RWPE2 (cell line): ENCODE data around the gene NOL4L.
A peak's percentile ranks its signal among the peaks of the same experiment; 100 is the strongest.

Source experiments
- ATAC-seq: fragments of 200-7000 bp; cut with Tn5 transposase; 3 replicates; pipeline ENCODE4 v1.9.1; 2021; ENCODE audit warnings: low read depth
- DNase-seq: peaks from one replicate; pipeline ENCODE4 v3.0.0-alpha.2; 2020; ENCODE audit warnings: low spot score
- H3K27ac ChIP-seq: fragments of 450-650 bp; 2 replicates; pipeline ENCODE4 v1.5.1; 2017; ENCODE audit warnings: mild to moderate bottlenecking; ENCODE audit not compliant: poor library complexity, severe bottlenecking
- H3K27me3 ChIP-seq: fragments of 250-450 bp; sonication (Bioruptor Pico); 2 replicates; pipeline ENCODE4 v1.5.1; 2021; ENCODE audit warnings: mild to moderate bottlenecking, moderate library complexity; ENCODE audit not compliant: insufficient read depth, poor library complexity, severe bottlenecking
- H3K36me3 ChIP-seq: fragments of 250-450 bp; sonication (Bioruptor Pico); 2 replicates; pipeline ENCODE4 v1.5.1; 2020; ENCODE audit warnings: low read depth, mild to moderate bottlenecking, moderate library complexity
- H3K4me1 ChIP-seq: fragments of 250-450 bp; sonication (Bioruptor Pico); 2 replicates; pipeline ENCODE4 v1.5.1; 2021; ENCODE audit warnings: mild to moderate bottlenecking, moderate library complexity; ENCODE audit not compliant: insufficient read depth, poor library complexity, severe bottlenecking
- H3K4me3 ChIP-seq: fragments of 250-450 bp; sonication (Bioruptor Pico); 2 replicates; pipeline ENCODE4 v1.5.1; 2021; ENCODE audit warnings: mild to moderate bottlenecking, moderate library complexity; ENCODE audit not compliant: severe bottlenecking
- H3K9me3 ChIP-seq: fragments of 250-450 bp; sonication (Bioruptor Pico); 2 replicates; pipeline ENCODE4 v1.5.1; 2021; ENCODE audit warnings: mild to moderate bottlenecking, moderate library complexity; ENCODE audit not compliant: severe bottlenecking
- TF ChIP-seq, protein P1 (sequence below): fragments of 450-650 bp; IDR thresholded peaks from one replicate; pipeline ENCODE4 v1.5.1; 2017; ENCODE audit warnings: mild to moderate bottlenecking, moderate library complexity; ENCODE audit not compliant: poor library complexity, severe bottlenecking

NOL4L gene

GRCh38 chr20:32429343-32429742, 155.8 kb downstream of the NOL4L start:
- Histone ChIP-seq H3K4me3 (no peak overlapping the region), H3K27me3 (no peaks in the 10 kb centered on the region), H3K9me3 (no peaks in the 10 kb centered on the region), H3K36me3 (peaks cover 86% of the 10 kb centered on the region), H3K4me1 (no peaks in the 10 kb centered on the region), H3K27ac (no peak overlapping the region)
- ATAC-seq (no peak), DNase-seq (peak; percentile 60)
- TF ChIP-seq, protein P1, sequence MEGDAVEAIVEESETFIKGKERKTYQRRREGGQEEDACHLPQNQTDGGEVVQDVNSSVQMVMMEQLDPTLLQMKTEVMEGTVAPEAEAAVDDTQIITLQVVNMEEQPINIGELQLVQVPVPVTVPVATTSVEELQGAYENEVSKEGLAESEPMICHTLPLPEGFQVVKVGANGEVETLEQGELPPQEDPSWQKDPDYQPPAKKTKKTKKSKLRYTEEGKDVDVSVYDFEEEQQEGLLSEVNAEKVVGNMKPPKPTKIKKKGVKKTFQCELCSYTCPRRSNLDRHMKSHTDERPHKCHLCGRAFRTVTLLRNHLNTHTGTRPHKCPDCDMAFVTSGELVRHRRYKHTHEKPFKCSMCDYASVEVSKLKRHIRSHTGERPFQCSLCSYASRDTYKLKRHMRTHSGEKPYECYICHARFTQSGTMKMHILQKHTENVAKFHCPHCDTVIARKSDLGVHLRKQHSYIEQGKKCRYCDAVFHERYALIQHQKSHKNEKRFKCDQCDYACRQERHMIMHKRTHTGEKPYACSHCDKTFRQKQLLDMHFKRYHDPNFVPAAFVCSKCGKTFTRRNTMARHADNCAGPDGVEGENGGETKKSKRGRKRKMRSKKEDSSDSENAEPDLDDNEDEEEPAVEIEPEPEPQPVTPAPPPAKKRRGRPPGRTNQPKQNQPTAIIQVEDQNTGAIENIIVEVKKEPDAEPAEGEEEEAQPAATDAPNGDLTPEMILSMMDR: no peak

GRCh38 chr20:32427996-32428395, 157.1 kb downstream of the NOL4L start:
- Histone ChIP-seq H3K36me3 (peaks cover 82% of the 10 kb centered on the region), H3K9me3 (no peaks in the 10 kb centered on the region), H3K4me3 (no peak overlapping the region), H3K27me3 (no peaks in the 10 kb centered on the region), H3K27ac (no peak overlapping the region), H3K4me1 (no peaks in the 10 kb centered on the region)
- TF ChIP-seq, protein P1: no peak
- peak; percentile 53 for DNase-seq
- ATAC-seq: no peak

- H3K4me1 ChIP-seq: peaks cover 3% of the 10 kb centered on the region
- ATAC-seq: no peak
- peaks cover 43% of the 10 kb centered on the region for H3K36me3 ChIP-seq
- TF ChIP-seq, protein P1: no peak
- H3K9me3 ChIP-seq: no peaks in the 10 kb centered on the region
- H3K27me3 ChIP-seq: no peaks in the 10 kb centered on the region
- DNase-seq: no peak
- H3K4me3 ChIP-seq: no peak overlapping the region
- no peak overlapping the region for H3K27ac ChIP-seq
Observed at GRCh38 chr20:32421290-32421689, 163.8 kb downstream of the NOL4L start.

DNA sequence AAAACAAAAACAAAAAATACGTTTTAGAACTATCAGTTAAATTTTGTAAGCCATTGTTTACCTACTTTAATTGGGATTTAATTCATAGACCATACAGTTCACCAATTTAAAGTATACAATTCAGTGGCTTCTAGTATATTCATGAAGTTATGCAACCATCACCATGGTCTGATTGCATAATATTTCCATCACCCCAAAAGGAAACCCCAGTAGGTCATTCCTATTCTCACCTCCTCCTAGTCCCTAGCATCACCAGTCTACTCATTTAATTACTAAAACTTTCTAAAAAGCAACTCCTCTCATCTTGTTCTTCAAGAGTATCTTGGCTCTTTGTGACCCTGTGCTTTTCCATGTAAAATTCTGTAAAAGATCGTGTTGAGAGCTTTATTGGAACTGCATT, 166.8 kb downstream of the NOL4L start:
- Histone ChIP-seq H3K4me1 (peaks cover 3% of the 10 kb centered on the region), H3K36me3 (peaks cover 35% of the 10 kb centered on the region), H3K27me3 (no peaks in the 10 kb centered on the region), H3K4me3 (no peak overlapping the region), H3K9me3 (no peaks in the 10 kb centered on the region), H3K27ac (no peak overlapping the region)
- ATAC-seq: no peak
- TF ChIP-seq, protein P1: no peak
- no peak for DNase-seq

GRCh38 chr20:32416206-32416605, 168.9 kb downstream of the NOL4L start:
- H3K36me3 ChIP-seq: peaks cover 40% of the 10 kb centered on the region
- ATAC-seq: no peak
- H3K27me3 ChIP-seq: no peaks in the 10 kb centered on the region
- DNase-seq: no peak
- peaks cover 3% of the 10 kb centered on the region for H3K4me1 ChIP-seq
- TF ChIP-seq, protein P1: no peak
- H3K4me3 ChIP-seq: no peak overlapping the region
- H3K9me3 ChIP-seq: no peaks in the 10 kb centered on the region
- no peak overlapping the region for H3K27ac ChIP-seq
